Hepatocyte (in vitro differentiated cells): ENCODE data around the gene RNF130. TPM values are rescaled to one million over a fixed set of nuclear protein-coding genes. Genes with fewer than 3 reads are reported as not detected.

ENCODE experiments used
- DNase-seq: peaks from one replicate; pipeline ENCODE4 v3.0.0-alpha.2; 2016; ENCODE audit warnings: low spot score
- H2AFZ ChIP-seq: fragments of 200-600 bp; sonication (generic); 2 replicates; pipeline ENCODE4 v1.6.0; 2016; ENCODE audit warnings: antibody characterized with exemption, mild to moderate bottlenecking
- H3K27ac ChIP-seq: fragments of 200-600 bp; sonication (generic); 2 replicates; pipeline ENCODE4 v1.5.1; 2016; ENCODE audit warnings: mild to moderate bottlenecking
- H3K27me3 ChIP-seq: fragments of 200-600 bp; sonication (generic); 2 replicates; pipeline ENCODE4 v1.6.1; 2016
- H3K36me3 ChIP-seq: fragments of 200-600 bp; sonication (generic); replicated peaks from 2 replicates; pipeline ENCODE4 v1.5.1; 2016; ENCODE audit warnings: low read depth; ENCODE audit not compliant: insufficient read depth
- H3K4me1 ChIP-seq: fragments of 200-600 bp; sonication (generic); 2 replicates; pipeline ENCODE4 v1.5.1; 2016; ENCODE audit warnings: mild to moderate bottlenecking, moderate library complexity; ENCODE audit not compliant: insufficient read depth
- H3K4me2 ChIP-seq: fragments of 200-600 bp; sonication (generic); 2 replicates; pipeline ENCODE4 v1.6.0; 2016
- H3K4me3 ChIP-seq: fragments of 200-600 bp; sonication (generic); 2 replicates; pipeline ENCODE4 v1.5.1; 2016; ENCODE audit warnings: mild to moderate bottlenecking
- H3K79me2 ChIP-seq: fragments of 200-600 bp; sonication (generic); 2 replicates; pipeline ENCODE4 v1.6.0; 2017; ENCODE audit warnings: mild to moderate bottlenecking
- H3K9me2 ChIP-seq: fragments of 200-600 bp; sonication (generic); replicated peaks from 2 replicates; pipeline ENCODE4 v1.6.0; 2017; ENCODE audit warnings: mild to moderate bottlenecking; ENCODE audit not compliant: insufficient read depth
- H3K9me3 ChIP-seq: fragments of 200-600 bp; sonication (generic); 2 replicates; pipeline ENCODE4 v1.5.1; 2016; ENCODE audit warnings: low read depth, mild to moderate bottlenecking
- H4K20me1 ChIP-seq: fragments of 200-600 bp; sonication (generic); 2 replicates; pipeline ENCODE4 v1.6.0; 2016; ENCODE audit warnings: mild to moderate bottlenecking; ENCODE audit not compliant: insufficient read depth, poor library complexity, severe bottlenecking
- CTCF ChIP-seq: fragments of 200-600 bp; sonication (generic); IDR thresholded peaks from 2 replicates; pipeline ENCODE4 v1.5.1; 2016; ENCODE audit warnings: antibody characterized with exemption, mild to moderate bottlenecking; ENCODE audit not compliant: poor library complexity
- EZH2 ChIP-seq: fragments of 200-600 bp; sonication (generic); IDR thresholded peaks from 2 replicates; pipeline ENCODE4 v1.6.1; 2016; ENCODE audit warnings: antibody characterized with exemption, mild to moderate bottlenecking, borderline replicate concordance
- EZH2phosphoT487 ChIP-seq: fragments of 200-600 bp; sonication (generic); IDR thresholded peaks from one replicate; pipeline ENCODE4 v1.6.1; 2018; ENCODE audit warnings: antibody characterized with exemption, mild to moderate bottlenecking, low read depth, moderate library complexity; ENCODE audit not compliant: unreplicated experiment, severe bottlenecking
- WGBS: methylation state at CpG from one replicate; pipeline ENCODE4 v1.1.6; 2016; ENCODE audit warnings: low lambda C conversion rate; ENCODE audit errors: missing lambda C conversion rate; 5-methylcytosine and 5-hydroxymethylcytosine counted together
- polyA plus RNA-seq: library from polyadenylated mRNA; unstranded; fragments of >200 nt; fragmentation: Nextera tagmentation; extraction: Ambion mirVana; gene quantifications from 2 replicates; pipeline ENCODE4 v1.2.1, GENCODE V29; 2016
- total RNA-seq: library from RNA; depleted of rRNA; stranded (reverse); fragments of >200 nt; gene quantifications from 2 replicates; pipeline ENCODE4 v1.2.3, GENCODE V29; 2014

RNF130 gene
- total and polyA plus RNA-seq, 2 experiments from 2014 or later: 42.4 to 64.9 TPM

- H4K20me1 ChIP-seq: no peaks in the 10 kb centered on the region
- no peaks in the 10 kb centered on the region for H3K9me3 ChIP-seq
- H2AFZ ChIP-seq: no peak overlapping the region
- WGBS: 94% methylated on average over 2 of the region's 2 CpGs
- no peak for DNase-seq
- H3K4me1 ChIP-seq: no peaks in the 10 kb centered on the region
- TF ChIP-seq EZH2 (no peak), CTCF (no peak), EZH2phosphoT487 (no peak)
- H3K4me3 ChIP-seq: no peak overlapping the region
- no peaks in the 10 kb centered on the region for H3K9me2 ChIP-seq
- H3K4me2 ChIP-seq: no peak overlapping the region
- H3K27ac ChIP-seq: no peak overlapping the region
- no peaks in the 10 kb centered on the region for H3K36me3 ChIP-seq
- no peaks in the 10 kb centered on the region for H3K27me3 ChIP-seq
- H3K79me2 ChIP-seq: no peaks in the 10 kb centered on the region
Measured at GRCh38 chr5:179955630-179956029, 115.9 kb downstream of the RNF130 start.

GRCh38 chr5:179955062-179955461 is 116.5 kb downstream of the RNF130 start:
- Histone ChIP-seq H3K79me2 (no peaks in the 10 kb centered on the region), H4K20me1 (no peaks in the 10 kb centered on the region), H3K27me3 (no peaks in the 10 kb centered on the region), H3K4me1 (no peaks in the 10 kb centered on the region), H3K36me3 (no peaks in the 10 kb centered on the region), H3K9me2 (no peaks in the 10 kb centered on the region), H2AFZ (no peak overlapping the region), H3K27ac (no peak overlapping the region), H3K9me3 (no peaks in the 10 kb centered on the region), H3K4me3 (no peak overlapping the region), H3K4me2 (no peak overlapping the region)
- TF ChIP-seq CTCF (no peak), EZH2 (no peak), EZH2phosphoT487 (no peak)
- DNase-seq: no peak
- WGBS: 89% methylated on average over 6 of the region's 6 CpGs

DNA sequence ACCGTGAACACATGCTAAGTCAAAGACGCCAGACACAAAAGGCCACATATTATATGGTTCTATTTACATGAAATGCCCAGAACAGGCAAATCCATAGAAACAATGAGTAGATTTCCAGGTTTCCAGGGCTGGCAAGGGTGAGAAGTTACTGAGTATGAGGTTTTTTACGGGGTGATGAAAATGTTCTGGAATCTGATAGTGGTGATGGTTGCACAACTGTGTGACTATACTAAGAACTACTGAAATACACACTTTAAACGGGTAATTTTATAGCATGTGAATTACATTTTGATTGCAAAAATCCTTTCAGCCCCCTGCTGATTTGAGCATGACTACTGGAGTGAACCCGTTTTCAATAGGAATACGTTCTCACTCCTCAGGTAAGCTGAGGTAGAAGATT is 117.1 kb downstream of the RNF130 start:
- no peak overlapping the region for H3K4me2 ChIP-seq
- no peaks in the 10 kb centered on the region for H3K9me3 ChIP-seq
- no peaks in the 10 kb centered on the region for H3K4me1 ChIP-seq
- no peaks in the 10 kb centered on the region for H3K36me3 ChIP-seq
- DNase-seq: no peak
- 92% methylated on average over 6 of the region's 6 CpGs for WGBS
- no peak overlapping the region for H2AFZ ChIP-seq
- no peak overlapping the region for H3K4me3 ChIP-seq
- H4K20me1 ChIP-seq: no peaks in the 10 kb centered on the region
- no peaks in the 10 kb centered on the region for H3K79me2 ChIP-seq
- H3K9me2 ChIP-seq: no peaks in the 10 kb centered on the region
- no peak overlapping the region for H3K27ac ChIP-seq
- H3K27me3 ChIP-seq: no peaks in the 10 kb centered on the region
- TF ChIP-seq EZH2 (no peak), EZH2phosphoT487 (no peak), CTCF (no peak)

GRCh38 chr5:179953987-179954386 is 117.6 kb downstream of the RNF130 start:
- Histone ChIP-seq H3K27ac (no peak overlapping the region), H3K4me1 (no peaks in the 10 kb centered on the region), H4K20me1 (no peaks in the 10 kb centered on the region), H2AFZ (no peak overlapping the region), H3K36me3 (no peaks in the 10 kb centered on the region), H3K27me3 (no peaks in the 10 kb centered on the region), H3K79me2 (no peaks in the 10 kb centered on the region), H3K4me3 (no peak overlapping the region), H3K9me2 (no peaks in the 10 kb centered on the region), H3K4me2 (no peak overlapping the region), H3K9me3 (no peaks in the 10 kb centered on the region)
- no peak for DNase-seq
- TF ChIP-seq EZH2: no peak
- TF ChIP-seq CTCF: no peak
- TF ChIP-seq EZH2phosphoT487: no peak
- 99% methylated on average over 4 of the region's 4 CpGs for WGBS
